ENCODE data around the gene NF1.

The NF1 gene

GRCh38 chr17:31389657-31390381 lies 295.0 kb downstream of the NF1 start:
- DNase-seq = no peak

GRCh38 chr17:31390426-31390747 lies 295.6 kb downstream of the NF1 start:
- no peak for DNase-seq

GRCh38 chr17:31390748-31391495 lies 296.1 kb downstream of the NF1 start:
- no peak for DNase-seq

- peak; percentile 50 for DNase-seq
Measured at GRCh38 chr17:31391496-31391949, 296.7 kb downstream of the NF1 start, which contains the start of gene RAB11FIP4. TSS of gene RAB11FIP4 (plus strand) at chr17:31391675. CDS start at chr17:31391853, 178 bp downstream.

- DNase-seq = no peak
Measured at GRCh38 chr17:31392002-31392855, 297.5 kb downstream of the NF1 start.

- DNase-seq = no peak
Measured at GRCh38 chr17:31392856-31393748, 298.3 kb downstream of the NF1 start.

- no peak for DNase-seq
Measured at GRCh38 chr17:31393749-31394146, 299.0 kb downstream of the NF1 start.

GRCh38 chr17:31394544-31394943 lies 299.8 kb downstream of the NF1 start:
- no peak for DNase-seq

- no peak for DNase-seq
Measured at GRCh38 chr17:31397256-31397939, 302.6 kb downstream of the NF1 start.

GRCh38 chr17:31398381-31399311 lies 303.9 kb downstream of the NF1 start:
- DNase-seq = no peak

- DNase-seq = no peak
Measured at GRCh38 chr17:31400481-31400950, 305.7 kb downstream of the NF1 start.

GRCh38 chr17:31401456-31402254 lies 306.9 kb downstream of the NF1 start:
- no peak for DNase-seq

GRCh38 chr17:31404028-31404949 lies 309.5 kb downstream of the NF1 start:
- no peak for DNase-seq

GRCh38 chr17:31405890-31406371 lies 311.2 kb downstream of the NF1 start:
- no peak for DNase-seq

GRCh38 chr17:31408586-31408985 lies 313.8 kb downstream of the NF1 start:
- no peak for DNase-seq

GRCh38 chr17:31411707-31412285 lies 317.0 kb downstream of the NF1 start:
- DNase-seq = no peak

GRCh38 chr17:31412511-31412910 lies 317.7 kb downstream of the NF1 start:
- DNase-seq = no peak

Data from NCI-H345 (cell line).